Neuronal stem cell (in vitro differentiated cells): ENCODE measurements around the gene SCART1.

ENCODE experiments used
- DNase-seq: peaks from one replicate; pipeline ENCODE4 v3.0.0-alpha.2; 2013; ENCODE audit warnings: low spot score
- H2AFZ ChIP-seq: one replicate; pipeline ENCODE4 v1.6.1; 2013; ENCODE audit warnings: mild to moderate bottlenecking, low read length, inconsistent platforms
- H2AK5ac ChIP-seq: 2 replicates; pipeline ENCODE4 v1.6.1; 2013; ENCODE audit warnings: low read depth, mild to moderate bottlenecking, inconsistent platforms, low read length, moderate library complexity, mixed read lengths
- H2BK120ac ChIP-seq: 2 replicates; pipeline ENCODE4 v1.6.1; 2013; ENCODE audit warnings: low read depth, mild to moderate bottlenecking, inconsistent platforms, low read length, moderate library complexity, mixed read lengths
- H2BK12ac ChIP-seq: one replicate; pipeline ENCODE4 v1.6.1; 2013; ENCODE audit warnings: low read length, inconsistent platforms
- H2BK15ac ChIP-seq: 2 replicates; pipeline ENCODE4 v1.6.1; 2013; ENCODE audit warnings: mild to moderate bottlenecking, low read length, inconsistent platforms, mixed read lengths
- H2BK5ac ChIP-seq: one replicate; pipeline ENCODE4 v1.6.1; 2013; ENCODE audit warnings: inconsistent platforms, mild to moderate bottlenecking, low read length, moderate library complexity
- H3K14ac ChIP-seq: one replicate; pipeline ENCODE4 v1.6.1; 2013; ENCODE audit warnings: low read length, inconsistent platforms
- H3K18ac ChIP-seq: 2 replicates; pipeline ENCODE4 v1.6.1; 2013; ENCODE audit warnings: low read length, inconsistent platforms
- H3K23ac ChIP-seq: 2 replicates; pipeline ENCODE4 v1.6.1; 2013; ENCODE audit warnings: low read depth, mild to moderate bottlenecking, mixed read lengths, low read length, inconsistent platforms; ENCODE audit not compliant: poor library complexity
- H3K27ac ChIP-seq: replicated peaks from 3 replicates; pipeline ENCODE4 v1.5.1; 2013; ENCODE audit warnings: low read length, inconsistent platforms
- H3K27me3 ChIP-seq, 3 experiments: 2 replicates each; pipeline ENCODE4 v1.6.1; 2013; ENCODE audit warnings: low read length in 3 of 3, mild to moderate bottlenecking in 2 of 3, inconsistent platforms in 1 of 3, low read depth in 1 of 3, mixed read lengths in 1 of 3, moderate library complexity in 1 of 3; ENCODE audit not compliant: control insufficient read depth in 3 of 3, insufficient read depth in 3 of 3
- H3K36me3 ChIP-seq, 2 donors: replicated peaks in 1 of 2; 2 replicates each; pipeline ENCODE4 v1.6.1; 2013; ENCODE audit warnings: low read length in 2 of 2; ENCODE audit not compliant: control insufficient read depth in 2 of 2, insufficient read depth in 2 of 2
- H3K4ac ChIP-seq: 2 replicates; pipeline ENCODE4 v1.6.1; 2013; ENCODE audit warnings: inconsistent platforms, mild to moderate bottlenecking, low read length, moderate library complexity
- H3K4me1 ChIP-seq, 2 donors: 1 replicate in 1 of 2; 2 replicates in 1 of 2; pipeline ENCODE4 v1.6.1; 2013; ENCODE audit warnings: low read length in 2 of 2, low read depth in 1 of 2; ENCODE audit not compliant: control insufficient read depth in 2 of 2, insufficient read depth in 1 of 2
- H3K4me2 ChIP-seq: one replicate; pipeline ENCODE4 v1.6.1; 2013; ENCODE audit warnings: mild to moderate bottlenecking, low read length, inconsistent platforms; ENCODE audit not compliant: insufficient read depth, poor library complexity, severe bottlenecking
- H3K4me3 ChIP-seq, 2 donors: 2 replicates each; pipeline ENCODE4 v1.5.1; 2013; ENCODE audit warnings: low read length in 2 of 2, mild to moderate bottlenecking in 2 of 2, inconsistent platforms in 1 of 2, moderate library complexity in 1 of 2
- H3K79me1 ChIP-seq: one replicate; pipeline ENCODE4 v1.6.1; 2013; ENCODE audit warnings: low read depth, mild to moderate bottlenecking, inconsistent platforms, low read length, moderate library complexity
- H3K9ac ChIP-seq: one replicate; pipeline ENCODE4 v1.6.1; 2013; ENCODE audit warnings: mild to moderate bottlenecking, low read depth, low read length, inconsistent platforms; ENCODE audit not compliant: poor library complexity
- H3K9me3 ChIP-seq, 2 donors: replicated peaks in 1 of 2; 2 replicates each; pipeline versions ENCODE3 to v1.6.1; 2013; ENCODE audit warnings: low read length in 2 of 2, mild to moderate bottlenecking in 2 of 2, inconsistent platforms in 1 of 2, low read depth in 1 of 2, mixed read lengths in 1 of 2, moderate library complexity in 1 of 2; ENCODE audit not compliant: control insufficient read depth in 2 of 2, insufficient read depth in 1 of 2
- H4K8ac ChIP-seq: one replicate; pipeline ENCODE4 v1.6.1; 2013; ENCODE audit warnings: low read depth, mild to moderate bottlenecking, inconsistent platforms, low read length, moderate library complexity
- H4K91ac ChIP-seq: one replicate; pipeline ENCODE4 v1.6.1; 2013; ENCODE audit warnings: low read length, low read depth, mild to moderate bottlenecking, inconsistent platforms; ENCODE audit not compliant: poor library complexity
- WGBS, 2 donors: extraction: QIAGEN DNeasy Blood & Tissue Kit; methylation state at CpG; one replicate each; pipeline ENCODE4 v1.1.7; 2013; ENCODE audit warnings: missing lambda C conversion rate in 2 of 2, mixed read lengths in 1 of 2; ENCODE audit not compliant: insufficient read length in 2 of 2, insufficient replicate concordance in 1 of 2; ENCODE audit errors: extremely low coverage in 2 of 2; 5-methylcytosine and 5-hydroxymethylcytosine counted together

The SCART1 gene

GRCh38 chr10:133473270-133473669, 19.5 kb downstream of the SCART1 start:
- no peaks in the 10 kb centered on the region for H3K36me3 ChIP-seq
- no peak overlapping the region for H3K27ac ChIP-seq
- H2BK15ac ChIP-seq: no peak overlapping the region
- no peaks in the 10 kb centered on the region for H3K4me1 ChIP-seq
- H2AK5ac ChIP-seq: no peak overlapping the region
- peaks cover 0 to 36% of the 10 kb centered on the region in 2 donors for H3K9me3 ChIP-seq
- no peak for DNase-seq
- no peak overlapping the region for H3K23ac ChIP-seq
- no peak overlapping the region for H3K14ac ChIP-seq
- no peak overlapping the region for H2BK120ac ChIP-seq
- no peak overlapping the region for H3K18ac ChIP-seq
- no CpG with 5 or more reads among the region's 4 CpGs for WGBS, 2 donors
- no peak overlapping the region for H4K91ac ChIP-seq
- H3K4me3 ChIP-seq: no peak overlapping the region
- no peaks in the 10 kb centered on the region for H3K79me1 ChIP-seq
- H2BK5ac ChIP-seq: no peak overlapping the region
- H3K27me3 ChIP-seq: peaks cover 0 to 32% (median 0%) of the 10 kb centered on the region in 3 experiments
- no peak overlapping the region for H3K4ac ChIP-seq
- no peak overlapping the region for H2AFZ ChIP-seq
- H2BK12ac ChIP-seq: no peak overlapping the region
- H3K9ac ChIP-seq: no peak overlapping the region
- no peak overlapping the region for H3K4me2 ChIP-seq
- H4K8ac ChIP-seq: no peak overlapping the region

GRCh38 chr10:133474027-133474426, 20.3 kb downstream of the SCART1 start:
- Histone ChIP-seq H3K23ac (no peak overlapping the region), H4K8ac (no peak overlapping the region), H4K91ac (no peak overlapping the region), H2BK5ac (no peak overlapping the region), H3K4ac (no peak overlapping the region), H3K14ac (no peak overlapping the region), H3K27me3 (peaks cover 0 to 32% (median 0%) of the 10 kb centered on the region in 3 experiments), H2AK5ac (no peak overlapping the region), H3K9me3 (peaks cover 0 to 36% of the 10 kb centered on the region in 2 donors), H3K4me1 (no peaks in the 10 kb centered on the region), H3K18ac (no peak overlapping the region), H3K9ac (no peak overlapping the region), H2AFZ (no peak overlapping the region), H3K4me2 (no peak overlapping the region), H2BK12ac (no peak overlapping the region), H3K79me1 (no peaks in the 10 kb centered on the region), H2BK120ac (no peak overlapping the region), H2BK15ac (no peak overlapping the region), H3K27ac (no peak overlapping the region), H3K4me3 (no peak overlapping the region), H3K36me3 (no peaks in the 10 kb centered on the region)
- DNase-seq: no peak
- no CpG with 5 or more reads among the region's 2 CpGs for WGBS, 2 donors

- H4K91ac ChIP-seq: no peak overlapping the region
- H3K18ac ChIP-seq: no peak overlapping the region
- no peak overlapping the region for H3K27ac ChIP-seq
- H2BK12ac ChIP-seq: no peak overlapping the region
- no peaks in the 10 kb centered on the region for H3K4me1 ChIP-seq
- no peak overlapping the region for H2AFZ ChIP-seq
- H3K23ac ChIP-seq: no peak overlapping the region
- no peak overlapping the region for H3K14ac ChIP-seq
- H2BK120ac ChIP-seq: no peak overlapping the region
- peaks cover 0 to 32% (median 0%) of the 10 kb centered on the region in 3 experiments for H3K27me3 ChIP-seq
- no peak overlapping the region for H3K4ac ChIP-seq
- H3K9me3 ChIP-seq: peaks cover 0 to 36% of the 10 kb centered on the region in 2 donors
- H3K4me2 ChIP-seq: no peak overlapping the region
- H2BK15ac ChIP-seq: no peak overlapping the region
- H3K36me3 ChIP-seq: no peaks in the 10 kb centered on the region
- H3K4me3 ChIP-seq: no peak overlapping the region
- no CpG with 5 or more reads among the region's 12 CpGs for WGBS, 2 donors
- no peaks in the 10 kb centered on the region for H3K79me1 ChIP-seq
- H4K8ac ChIP-seq: no peak overlapping the region
- no peak overlapping the region for H3K9ac ChIP-seq
- H2BK5ac ChIP-seq: no peak overlapping the region
- no peak overlapping the region for H2AK5ac ChIP-seq
- no peak for DNase-seq
These were observed 21.1 kb downstream of the SCART1 start for GRCh38 chr10:133474665-133475424.

GRCh38 chr10:133475425-133475734, 21.6 kb downstream of the SCART1 start:
- Histone ChIP-seq H3K14ac (no peak overlapping the region), H3K9me3 (peaks cover 0 to 35% of the 10 kb centered on the region in 2 donors), H2AK5ac (no peak overlapping the region), H3K79me1 (no peaks in the 10 kb centered on the region), H3K9ac (no peak overlapping the region), H2BK120ac (no peak overlapping the region), H2AFZ (no peak overlapping the region), H3K27ac (no peak overlapping the region), H2BK5ac (no peak overlapping the region), H3K18ac (no peak overlapping the region), H3K4me2 (no peak overlapping the region), H3K4ac (no peak overlapping the region), H2BK12ac (no peak overlapping the region), H3K4me1 (no peaks in the 10 kb centered on the region), H4K8ac (no peak overlapping the region), H3K36me3 (no peaks in the 10 kb centered on the region), H3K4me3 (no peak overlapping the region), H3K27me3 (peaks cover 0 to 32% (median 0%) of the 10 kb centered on the region in 3 experiments), H4K91ac (no peak overlapping the region), H2BK15ac (no peak overlapping the region), H3K23ac (no peak overlapping the region)
- DNase-seq: no peak
- no CpG with 5 or more reads among the region's 5 CpGs for WGBS, 2 donors
